Smooth muscle cell of the coronary artery (primary cell): ENCODE measurements around the gene INSM1. TPM values are rescaled to one million over a fixed set of nuclear protein-coding genes. Genes with fewer than 3 reads are reported as not detected.

Experiments
- total RNA-seq: library from RNA; depleted of rRNA; stranded (reverse); fragments of >200 nt; gene quantifications from 2 replicates; pipeline ENCODE4 v1.2.3, GENCODE V29; 2014; ENCODE audit warnings: low replicate concordance

The INSM1 gene, protein sequence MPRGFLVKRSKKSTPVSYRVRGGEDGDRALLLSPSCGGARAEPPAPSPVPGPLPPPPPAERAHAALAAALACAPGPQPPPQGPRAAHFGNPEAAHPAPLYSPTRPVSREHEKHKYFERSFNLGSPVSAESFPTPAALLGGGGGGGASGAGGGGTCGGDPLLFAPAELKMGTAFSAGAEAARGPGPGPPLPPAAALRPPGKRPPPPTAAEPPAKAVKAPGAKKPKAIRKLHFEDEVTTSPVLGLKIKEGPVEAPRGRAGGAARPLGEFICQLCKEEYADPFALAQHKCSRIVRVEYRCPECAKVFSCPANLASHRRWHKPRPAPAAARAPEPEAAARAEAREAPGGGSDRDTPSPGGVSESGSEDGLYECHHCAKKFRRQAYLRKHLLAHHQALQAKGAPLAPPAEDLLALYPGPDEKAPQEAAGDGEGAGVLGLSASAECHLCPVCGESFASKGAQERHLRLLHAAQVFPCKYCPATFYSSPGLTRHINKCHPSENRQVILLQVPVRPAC
- not detected in 2 replicates for total RNA-seq

DNA sequence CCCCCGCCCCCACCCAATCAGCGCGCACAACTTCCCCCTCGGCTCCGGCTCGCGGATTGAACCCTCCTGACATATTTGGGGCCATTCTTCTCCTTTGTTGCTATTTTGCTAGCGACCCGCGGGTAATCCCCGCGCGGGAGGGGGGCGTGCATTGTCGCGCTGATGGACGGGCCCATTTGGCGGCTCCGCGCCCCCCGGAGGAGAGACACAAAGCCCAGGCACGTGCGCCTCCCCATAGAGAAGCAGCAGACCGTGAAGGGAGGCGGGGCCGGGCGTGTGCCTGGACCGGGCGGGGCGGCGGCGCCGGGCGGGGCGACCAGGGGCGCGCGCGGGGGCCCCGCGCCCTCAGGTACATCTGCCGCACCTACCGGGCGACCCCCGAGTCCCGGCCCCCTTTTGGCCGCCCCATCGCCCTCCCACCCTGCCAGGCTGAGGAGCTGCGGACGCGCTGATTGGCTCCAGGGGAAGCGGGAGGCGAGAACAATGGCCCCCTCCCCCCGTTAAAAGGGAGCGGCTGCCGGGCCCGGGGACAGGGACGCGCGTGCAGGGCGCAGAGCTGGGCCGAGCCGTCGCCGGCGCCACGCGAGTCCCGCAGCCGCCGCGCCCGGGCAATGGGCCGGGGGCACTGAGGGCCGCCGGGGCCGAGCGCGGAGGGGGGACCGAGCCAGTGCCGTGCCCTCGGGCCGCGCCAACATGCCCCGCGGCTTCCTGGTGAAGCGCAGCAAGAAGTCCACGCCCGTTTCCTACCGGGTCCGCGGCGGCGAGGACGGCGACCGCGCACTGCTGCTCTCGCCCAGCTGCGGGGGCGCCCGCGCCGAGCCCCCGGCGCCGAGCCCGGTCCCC lies at the start of gene INSM1:
INSM1 (plus strand) TSS at position 530 of the 843 bp plus-strand sequence; CDS start at position 694, 164 bp downstream.

